WTC11 (cell line): ENCODE data around the gene YTHDF1. TPM values are rescaled to one million over a fixed set of nuclear protein-coding genes. Genes with fewer than 3 reads are reported as not detected.

ENCODE experiments used
- ATAC-seq: fragments of 200-7000 bp; cut with Tn5 transposase; 2 replicates; pipeline ENCODE4 v1.10.0; 2021; ENCODE audit warnings: mild to moderate bottlenecking, moderate library complexity
- CTCF ChIA-PET: fragments of 300-600 bp; sonication (Branson Sonifier 250); formaldehyde crosslinking; loops from one replicate; lab custom pipeline; 2021; ENCODE audit warnings: antibody characterized with exemption; lab: Charles Lee
- POLR2A ChIA-PET: fragments of 350-600 bp; sonication (Branson Sonifier 250); formaldehyde crosslinking; loops from one replicate; lab custom pipeline; 2021; ENCODE audit warnings: antibody characterized with exemption; lab: Charles Lee
- DNase-seq: peaks from one replicate; pipeline ENCODE4 v3.0.0; 2021; ENCODE audit warnings: low spot score
- H3K27ac Mint-ChIP-seq: 2 replicates; pipeline ENCODE4 v1.8.0; 2021; ENCODE audit warnings: mixed read lengths
- H3K27me3 Mint-ChIP-seq: 2 replicates; pipeline ENCODE4 v1.8.0; 2021; ENCODE audit warnings: low read depth, mild to moderate bottlenecking, moderate library complexity, mixed read lengths
- H3K36me3 Mint-ChIP-seq: 2 replicates; pipeline ENCODE4 v1.8.0; 2021; ENCODE audit warnings: mixed read lengths
- H3K4me1 Mint-ChIP-seq: 2 replicates; pipeline ENCODE4 v1.8.0; 2022; ENCODE audit warnings: mixed read lengths
- H3K4me3 Mint-ChIP-seq: 2 replicates; pipeline ENCODE4 v1.8.0; 2021; ENCODE audit warnings: mild to moderate bottlenecking, moderate library complexity, mixed read lengths
- H3K9me3 Mint-ChIP-seq: 2 replicates; pipeline ENCODE4 v1.8.0; 2021; ENCODE audit warnings: mixed read lengths
- AFF4 ChIP-seq: sonication (generic); formaldehyde crosslinking; IDR thresholded peaks from 2 replicates; pipeline ENCODE4 v1.8.1; 2023; ENCODE audit warnings: mild to moderate bottlenecking, missing genetic modification reagents, borderline replicate concordance
- ATF1 ChIP-seq: sonication (generic); formaldehyde crosslinking; IDR thresholded peaks from 2 replicates; pipeline ENCODE4 v1.8.1; 2023; ENCODE audit warnings: mild to moderate bottlenecking, moderate library complexity, missing genetic modification reagents
- E2F1 ChIP-seq: sonication (generic); formaldehyde crosslinking; IDR thresholded peaks from 2 replicates; pipeline ENCODE4 v1.8.0; 2022; ENCODE audit warnings: mild to moderate bottlenecking, missing genetic modification reagents
- E2F4 ChIP-seq: sonication (generic); formaldehyde crosslinking; IDR thresholded peaks from 2 replicates; pipeline ENCODE4 v1.8.1; 2022; ENCODE audit warnings: low read depth, mild to moderate bottlenecking, moderate library complexity, missing genetic modification reagents, borderline replicate concordance
- ETV6 ChIP-seq: sonication (generic); formaldehyde crosslinking; IDR thresholded peaks from 2 replicates; pipeline ENCODE4 v1.8.1; 2022; ENCODE audit warnings: mild to moderate bottlenecking, missing genetic modification reagents
- FOXP1 ChIP-seq: sonication (generic); formaldehyde crosslinking; IDR thresholded peaks from 2 replicates; pipeline ENCODE4 v1.8.0; 2022; ENCODE audit warnings: missing genetic modification reagents, mild to moderate bottlenecking, moderate library complexity, borderline replicate concordance
- GABPB1 ChIP-seq: sonication (generic); formaldehyde crosslinking; IDR thresholded peaks from 2 replicates; pipeline ENCODE4 v1.8.1; 2023; ENCODE audit warnings: mild to moderate bottlenecking, missing genetic modification reagents
- GRHL2 ChIP-seq: fragments of 250-450 bp; sonication (Bioruptor Pico); IDR thresholded peaks from 2 replicates; pipeline ENCODE4 v1.8.0; 2022; ENCODE audit warnings: mild to moderate bottlenecking, moderate library complexity; ENCODE audit not compliant: insufficient replicate concordance, severe bottlenecking
- HMGXB4 ChIP-seq: sonication (generic); formaldehyde crosslinking; IDR thresholded peaks from 2 replicates; pipeline ENCODE4 v1.8.1; 2023; ENCODE audit warnings: mild to moderate bottlenecking, moderate library complexity, missing genetic modification reagents
- PRRX2 ChIP-seq: fragments of 250-450 bp; sonication (Bioruptor Pico); IDR thresholded peaks from 2 replicates; pipeline ENCODE4 v1.8.0; 2021; ENCODE audit warnings: mild to moderate bottlenecking
- RELA ChIP-seq: sonication (generic); formaldehyde crosslinking; IDR thresholded peaks from 2 replicates; pipeline ENCODE4 v1.8.1; 2022; ENCODE audit warnings: missing genetic modification reagents, mild to moderate bottlenecking, borderline replicate concordance
- SOX15 ChIP-seq: fragments of 250-450 bp; sonication (Bioruptor Pico); IDR thresholded peaks from 2 replicates; pipeline ENCODE4 v1.9.0; 2021; ENCODE audit warnings: mild to moderate bottlenecking
- SP1 ChIP-seq: sonication (generic); formaldehyde crosslinking; conservative IDR thresholded peaks from 2 replicates; pipeline ENCODE4 v1.8.1; 2022; ENCODE audit warnings: missing genetic modification reagents
- TCF7 ChIP-seq: sonication (generic); formaldehyde crosslinking; IDR thresholded peaks from 2 replicates; pipeline ENCODE4 v1.8.0; 2022; ENCODE audit warnings: mild to moderate bottlenecking, low read depth, missing genetic modification reagents, moderate library complexity
- ZBTB21 ChIP-seq: sonication (generic); formaldehyde crosslinking; IDR thresholded peaks from 2 replicates; pipeline ENCODE4 v1.8.1; 2023; ENCODE audit warnings: mild to moderate bottlenecking, missing genetic modification reagents, borderline replicate concordance
- ZNF121 ChIP-seq: sonication (generic); formaldehyde crosslinking; IDR thresholded peaks from 2 replicates; pipeline ENCODE4 v1.8.0; 2023; ENCODE audit warnings: missing genetic modification reagents
- ZNF396 ChIP-seq: fragments of 250-450 bp; sonication (Bioruptor Pico); IDR thresholded peaks from 2 replicates; pipeline ENCODE4 v1.8.0; 2021; ENCODE audit warnings: mild to moderate bottlenecking, moderate library complexity, borderline replicate concordance
- total RNA-seq: library from RNA; stranded (reverse); gene quantifications from 3 replicates; pipeline ENCODE4 v1.2.3, GENCODE V29; 2021

YTHDF1 gene
- total RNA-seq, 1 experiment from 2014 or later: 61.3 TPM

GRCh38 chr20:63233924-63234323, 18.0 kb upstream of the YTHDF1 start:
- POLR2A ChIA-PET: no interaction called here
- no peaks in the 10 kb centered on the region for H3K9me3 Mint-ChIP-seq
- H3K27ac Mint-ChIP-seq: no peak overlapping the region
- H3K4me1 Mint-ChIP-seq: peaks cover 28% of the 10 kb centered on the region
- no peak overlapping the region for H3K4me3 Mint-ChIP-seq
- no peak for TF ChIP-seq GRHL2 (CRISPR knock-in tag)
- ATAC-seq (no peak), DNase-seq (no peak)
- CTCF ChIA-PET: interaction anchor here (1.1 to 8.1 kb wide), 7 partner anchors 9 to 144 kb away, joined by 3 to 151 read pairs (median 7); partner anchors contain the start of gene NKAIN4
- H3K36me3 Mint-ChIP-seq: no peaks in the 10 kb centered on the region
- peaks cover 11% of the 10 kb centered on the region for H3K27me3 Mint-ChIP-seq

- H3K36me3 Mint-ChIP-seq: no peaks in the 10 kb centered on the region
- ChIA-PET POLR2A (no interaction called here), CTCF (interaction anchor here (0.7 to 8.1 kb wide), 3 partner anchors 8 to 47 kb away, joined by 3 to 151 read pairs (median 56); partner anchors contain the start of gene NKAIN4)
- H3K4me1 Mint-ChIP-seq: peaks cover 34% of the 10 kb centered on the region
- DNase-seq (no peak), ATAC-seq (no peak)
- no peak overlapping the region for H3K4me3 Mint-ChIP-seq
- no peak overlapping the region for H3K27ac Mint-ChIP-seq
- peaks cover 11% of the 10 kb centered on the region for H3K27me3 Mint-ChIP-seq
- H3K9me3 Mint-ChIP-seq: no peaks in the 10 kb centered on the region
- TF ChIP-seq PRRX2 (CRISPR knock-in tag) (no peak), E2F4 (CRISPR knock-in tag) (no peak), TCF7 (CRISPR knock-in tag) (no peak), SP1 (CRISPR knock-in tag) (no peak), SOX15 (CRISPR knock-in tag) (no peak), ETV6 (CRISPR knock-in tag) (no peak), RELA (no peak)
Measured at GRCh38 chr20:63233061-63233344, 17.1 kb upstream of the YTHDF1 start.

GRCh38 chr20:63232235-63233060, 16.5 kb upstream of the YTHDF1 start:
- TF ChIP-seq ATF1 (CRISPR knock-in tag): no peak
- no peak for TF ChIP-seq ZBTB21 (CRISPR knock-in tag)
- H3K27ac Mint-ChIP-seq: no peak overlapping the region
- H3K27me3 Mint-ChIP-seq: peaks cover 11% of the 10 kb centered on the region
- H3K9me3 Mint-ChIP-seq: no peaks in the 10 kb centered on the region
- H3K36me3 Mint-ChIP-seq: no peaks in the 10 kb centered on the region
- CTCF ChIA-PET: interaction anchor here (0.7 to 8.1 kb wide), 3 partner anchors 8 to 48 kb away, joined by 3 to 151 read pairs (median 56); partner anchors contain the start of gene NKAIN4
- no peak for ATAC-seq
- DNase-seq: no peak
- POLR2A ChIA-PET: no interaction called here
- peaks cover 34% of the 10 kb centered on the region for H3K4me1 Mint-ChIP-seq
- H3K4me3 Mint-ChIP-seq: no peak overlapping the region

GRCh38 chr20:63230800-63231268, 14.9 kb upstream of the YTHDF1 start:
- peak; percentile 75 for ATAC-seq
- H3K36me3 Mint-ChIP-seq: no peaks in the 10 kb centered on the region
- H3K27ac Mint-ChIP-seq: 0 out of 2 replicates have a peak overlapping the region, but pooled peaks have one; percentile 6
- no peak overlapping the region; the same call in 1 of the 2 replicates for H3K4me3 Mint-ChIP-seq
- no peak for TF ChIP-seq ZNF121 (CRISPR knock-in tag)
- TF ChIP-seq AFF4: no peak
- TF ChIP-seq E2F1 (CRISPR knock-in tag): no peak
- peak; percentile 41; the same call in 1 of the 2 replicates for TF ChIP-seq HMGXB4 (CRISPR knock-in tag)
- TF ChIP-seq ZNF396: no peak
- no peak for TF ChIP-seq SP1 (CRISPR knock-in tag)
- TF ChIP-seq GABPB1 (CRISPR knock-in tag): 0 out of 2 replicates have a peak, but pooled peaks have one; percentile 33
- peak; percentile 27; the same call in 1 of the 2 replicates for TF ChIP-seq FOXP1
- H3K9me3 Mint-ChIP-seq: no peaks in the 10 kb centered on the region
- POLR2A ChIA-PET: interaction anchor here (0.5 to 1.4 kb wide), 3 partner anchors 10 to 24 kb away, joined by 3 to 5 read pairs (median 3); partner anchors contain the start of gene NKAIN4
- CTCF ChIA-PET: interaction anchor here (0.6 to 2.2 kb wide), 41 partner anchors 8 to 545 kb away, joined by 3 to 15 read pairs (median 5); partner anchors contain the start of genes ARFGAP1, DIDO1 and NKAIN4
- peaks cover 34% of the 10 kb centered on the region for H3K4me1 Mint-ChIP-seq
- H3K27me3 Mint-ChIP-seq: peaks cover 11% of the 10 kb centered on the region
- peak; percentile 80 for DNase-seq
